Islet precursor cell (in vitro differentiated cells): ENCODE results near the gene RIOK2.

Experiments used
- DNase-seq: peaks from one replicate; pipeline ENCODE4 v3.0.0-alpha.2; 2018

RIOK2 gene

GRCh38 chr5:97121848-97122247, 61.2 kb downstream of the RIOK2 start:
- DNase-seq: no peak

DNA sequence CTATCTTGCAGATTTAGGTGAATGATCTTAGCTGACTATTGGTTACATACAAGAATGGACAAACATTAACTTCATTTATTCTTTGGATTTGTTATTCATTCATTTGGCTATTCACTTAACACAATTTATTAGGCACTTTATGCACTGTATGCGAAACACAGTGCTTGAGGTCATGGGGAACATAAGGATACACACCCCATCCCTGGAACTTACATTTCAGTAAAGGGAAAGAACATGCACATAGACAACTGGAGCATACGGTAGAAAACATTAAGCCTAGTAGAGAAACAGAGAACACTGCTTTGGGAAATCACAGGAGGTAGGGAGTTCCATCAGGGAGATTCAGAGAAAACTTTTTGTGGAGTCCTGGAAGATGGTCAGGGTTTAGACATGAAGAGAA, 62.9 kb downstream of the RIOK2 start:
- no peak for DNase-seq

- no peak for DNase-seq
Observed at GRCh38 chr5:97119007-97119390, 64.0 kb downstream of the RIOK2 start.

DNA sequence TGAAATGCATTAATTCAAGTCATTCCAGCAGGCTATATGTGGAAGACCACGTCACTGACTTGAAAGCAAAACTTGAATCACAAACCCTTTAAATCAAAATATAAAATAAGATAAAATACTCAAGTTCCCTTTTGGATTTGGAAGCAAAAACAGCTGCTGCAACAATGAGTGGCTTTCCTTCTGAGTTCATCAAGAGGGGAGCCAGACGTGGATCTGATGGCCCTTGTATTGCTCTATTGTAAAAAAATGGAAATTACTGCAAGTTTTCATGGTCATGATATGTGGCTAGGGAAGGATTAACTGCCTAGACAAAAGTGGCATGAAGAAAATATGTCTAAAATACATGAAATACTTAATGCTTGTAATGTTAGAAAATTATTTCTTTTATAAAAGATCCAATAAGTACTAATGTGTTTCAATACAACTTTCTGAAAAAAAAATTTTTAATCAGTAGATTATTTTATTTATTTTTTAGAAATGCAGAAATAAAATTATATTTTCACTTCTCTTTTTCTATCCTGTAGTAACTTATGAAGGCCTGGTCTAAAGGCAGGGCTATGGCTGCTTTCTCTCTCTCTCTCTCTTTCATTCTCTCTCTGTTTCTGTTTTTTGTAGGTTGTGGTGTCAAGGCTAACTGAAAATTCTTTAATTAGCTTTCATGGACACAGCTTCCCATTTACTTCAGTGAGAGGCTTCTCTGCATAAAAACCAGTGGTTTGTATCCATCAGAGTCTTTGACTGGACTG, 64.6 kb downstream of the RIOK2 start:
- DNase-seq: no peak

DNA sequence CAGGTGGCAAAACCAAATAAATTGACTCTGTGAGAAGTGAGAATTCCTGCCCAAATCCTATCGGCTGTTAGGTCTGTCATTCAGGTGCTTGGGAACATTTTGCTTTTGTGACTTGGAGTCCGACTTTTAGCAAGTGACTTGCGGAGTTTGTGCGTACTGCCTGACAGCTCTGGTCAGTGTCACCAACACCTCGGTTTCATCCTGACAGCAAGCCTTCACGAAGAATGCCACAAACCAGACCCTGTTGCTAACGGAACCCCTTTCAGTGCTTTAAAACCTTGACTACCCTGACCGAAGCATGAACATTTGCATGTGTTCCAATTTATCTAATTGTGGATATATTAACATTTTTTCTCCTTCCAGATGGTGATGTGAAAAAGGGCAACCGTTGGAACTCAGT, 67.1 kb downstream of the RIOK2 start:
- DNase-seq: peak; percentile 80

DNA sequence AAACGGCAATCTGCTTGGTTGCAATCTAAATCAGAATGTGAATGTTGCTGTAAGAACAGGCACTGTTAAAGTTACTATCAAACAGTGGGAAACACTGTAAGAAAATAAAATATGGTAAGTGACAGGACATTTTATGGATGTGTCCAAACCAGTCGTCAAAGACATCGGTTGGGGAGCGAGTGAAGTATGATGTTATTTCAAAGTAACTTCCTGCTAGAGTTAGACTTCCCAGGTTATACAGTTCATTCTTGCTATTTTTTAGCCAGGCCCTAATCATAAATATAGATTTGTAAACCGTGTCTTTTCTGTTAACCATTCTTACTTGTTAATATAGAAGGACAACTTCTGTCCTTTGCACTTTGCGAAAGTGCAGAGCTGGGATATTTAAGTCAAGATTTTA, 70.8 kb downstream of the RIOK2 start:
- DNase-seq: no peak

- DNase-seq: peak; percentile 63
Observed at GRCh38 chr5:97111616-97112015, 71.4 kb downstream of the RIOK2 start.

DNA sequence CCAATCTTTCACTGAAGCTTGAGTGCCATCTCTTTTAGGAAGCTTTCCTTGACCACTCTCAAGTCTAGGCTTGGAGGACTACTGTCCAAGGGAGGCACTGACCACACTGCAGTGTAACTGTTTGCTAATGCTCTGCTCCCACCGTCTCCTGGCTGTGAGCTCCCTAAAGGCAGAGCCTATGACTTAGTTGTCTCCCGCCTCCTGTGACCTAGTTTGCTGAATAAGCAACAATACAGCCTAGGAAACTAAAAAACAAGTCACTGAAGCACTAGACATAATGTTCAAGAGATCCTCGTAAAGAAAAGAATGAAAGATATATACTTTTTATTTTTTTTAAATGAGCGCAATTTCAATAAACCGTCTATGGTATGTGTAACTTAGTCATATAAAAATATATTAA, 72.0 kb downstream of the RIOK2 start:
- DNase-seq: no peak
